RWPE2 (cell line): ENCODE measurements around the gene MAGI1.

Source experiments
- ATAC-seq: fragments of 200-7000 bp; cut with Tn5 transposase; 3 replicates; pipeline ENCODE4 v1.9.1; 2021; ENCODE audit warnings: low read depth
- DNase-seq: peaks from one replicate; pipeline ENCODE4 v3.0.0-alpha.2; 2020; ENCODE audit warnings: low spot score
- H3K27ac ChIP-seq: fragments of 450-650 bp; 2 replicates; pipeline ENCODE4 v1.5.1; 2017; ENCODE audit warnings: mild to moderate bottlenecking; ENCODE audit not compliant: poor library complexity, severe bottlenecking
- H3K27me3 ChIP-seq: fragments of 250-450 bp; sonication (Bioruptor Pico); 2 replicates; pipeline ENCODE4 v1.5.1; 2021; ENCODE audit warnings: mild to moderate bottlenecking, moderate library complexity; ENCODE audit not compliant: insufficient read depth, poor library complexity, severe bottlenecking
- H3K36me3 ChIP-seq: fragments of 250-450 bp; sonication (Bioruptor Pico); 2 replicates; pipeline ENCODE4 v1.5.1; 2020; ENCODE audit warnings: low read depth, mild to moderate bottlenecking, moderate library complexity
- H3K4me1 ChIP-seq: fragments of 250-450 bp; sonication (Bioruptor Pico); 2 replicates; pipeline ENCODE4 v1.5.1; 2021; ENCODE audit warnings: mild to moderate bottlenecking, moderate library complexity; ENCODE audit not compliant: insufficient read depth, poor library complexity, severe bottlenecking
- H3K4me3 ChIP-seq: fragments of 250-450 bp; sonication (Bioruptor Pico); 2 replicates; pipeline ENCODE4 v1.5.1; 2021; ENCODE audit warnings: mild to moderate bottlenecking, moderate library complexity; ENCODE audit not compliant: severe bottlenecking
- H3K9me3 ChIP-seq: fragments of 250-450 bp; sonication (Bioruptor Pico); 2 replicates; pipeline ENCODE4 v1.5.1; 2021; ENCODE audit warnings: mild to moderate bottlenecking, moderate library complexity; ENCODE audit not compliant: severe bottlenecking
- CTCF ChIP-seq: fragments of 450-650 bp; IDR thresholded peaks from one replicate; pipeline ENCODE4 v1.5.1; 2017; ENCODE audit warnings: mild to moderate bottlenecking, moderate library complexity; ENCODE audit not compliant: poor library complexity, severe bottlenecking

The MAGI1 gene

GRCh38 chr3:65330072-65330471 lies 708.6 kb downstream of the MAGI1 start:
- Histone ChIP-seq H3K36me3 (no peaks in the 10 kb centered on the region), H3K27me3 (no peaks in the 10 kb centered on the region), H3K4me3 (no peak overlapping the region), H3K9me3 (no peaks in the 10 kb centered on the region), H3K4me1 (no peaks in the 10 kb centered on the region), H3K27ac (no peak overlapping the region)
- no peak for TF ChIP-seq CTCF
- ATAC-seq = no peak
- DNase-seq = no peak

- Histone ChIP-seq H3K4me1 (no peaks in the 10 kb centered on the region), H3K27ac (no peak overlapping the region), H3K27me3 (no peaks in the 10 kb centered on the region), H3K4me3 (no peak overlapping the region), H3K36me3 (no peaks in the 10 kb centered on the region), H3K9me3 (no peaks in the 10 kb centered on the region)
- ATAC-seq (no peak), DNase-seq (no peak)
- no peak for TF ChIP-seq CTCF
These were observed 710.6 kb downstream of the MAGI1 start for GRCh38 chr3:65328148-65328547.

- Histone ChIP-seq H3K27me3 (no peaks in the 10 kb centered on the region), H3K4me1 (no peaks in the 10 kb centered on the region), H3K36me3 (no peaks in the 10 kb centered on the region), H3K9me3 (no peaks in the 10 kb centered on the region), H3K4me3 (no peak overlapping the region), H3K27ac (no peak overlapping the region)
- ATAC-seq = no peak
- no peak for TF ChIP-seq CTCF
- no peak for DNase-seq
These were observed 712.1 kb downstream of the MAGI1 start for GRCh38 chr3:65326574-65326973.

- ATAC-seq (no peak), DNase-seq (no peak)
- Histone ChIP-seq H3K4me1 (no peaks in the 10 kb centered on the region), H3K9me3 (no peaks in the 10 kb centered on the region), H3K36me3 (no peaks in the 10 kb centered on the region), H3K27ac (no peak overlapping the region), H3K4me3 (no peak overlapping the region), H3K27me3 (no peaks in the 10 kb centered on the region)
- TF ChIP-seq CTCF = no peak
These were observed 715.8 kb downstream of the MAGI1 start for GRCh38 chr3:65322910-65323309.

GRCh38 chr3:65318231-65318630 lies 720.5 kb downstream of the MAGI1 start:
- Histone ChIP-seq H3K9me3 (no peaks in the 10 kb centered on the region), H3K27ac (no peak overlapping the region), H3K4me1 (no peaks in the 10 kb centered on the region), H3K36me3 (no peaks in the 10 kb centered on the region), H3K4me3 (no peak overlapping the region), H3K27me3 (no peaks in the 10 kb centered on the region)
- ATAC-seq = no peak
- TF ChIP-seq CTCF = no peak
- DNase-seq = no peak
